Measurements from ENCODE around the gene CDC42.
"Not testable (repeated sequence)": the region's sequence is repeated elsewhere in the genome, so short reads cannot be mapped to it uniquely, and the experiment has no call there.

GRCh38 chr1:22007262-22007661 lies 45.2 kb upstream of the CDC42 start:
- TF ChIP-seq CTCF (conservative IDR thresholded peaks at IDR 0.05 in 1 of 2, IDR thresholded peaks at IDR 0.05 in 1 of 2; ENCODE audit: low read depth in 1 of 2, low read length in 2 of 2); EZH2 (IDR thresholded peaks at IDR 0.05; ENCODE audit: low read length, missing control alignments): not testable (repeated sequence)
